Middle frontal gyrus (tissue), 1 donor: ENCODE results near the gene TP53BP2.
"Not testable (repeated sequence)": the region's sequence is repeated elsewhere in the genome, so short reads cannot be mapped to it uniquely, and the experiment has no call there.

Experiments used
- DNase-seq: peaks from one replicate; pipeline ENCODE4 v3.0.0-alpha.2; 2015; ENCODE audit warnings: low spot score; ENCODE audit errors: extremely low spot score

TP53BP2 gene

GRCh38 chr1:223831755-223832636 lies 13.8 kb downstream of the TP53BP2 start:
- DNase-seq, result no peak

- no peak for DNase-seq
Observed at GRCh38 chr1:223829678-223830077, 16.1 kb downstream of the TP53BP2 start.

GRCh38 chr1:223828162-223828848 lies 17.4 kb downstream of the TP53BP2 start:
- DNase-seq, result no peak

GRCh38 chr1:223827193-223827663 lies 18.5 kb downstream of the TP53BP2 start:
- no peak for DNase-seq

GRCh38 chr1:223825767-223826748 lies 19.7 kb downstream of the TP53BP2 start:
- no peak for DNase-seq

GRCh38 chr1:223824712-223825111 lies 21.0 kb downstream of the TP53BP2 start:
- no peak for DNase-seq

- no peak for DNase-seq
Observed at GRCh38 chr1:223824287-223824686, 21.5 kb downstream of the TP53BP2 start.

GRCh38 chr1:223820971-223821370 lies 24.8 kb downstream of the TP53BP2 start:
- no peak for DNase-seq

GRCh38 chr1:223820515-223820858 lies 25.3 kb downstream of the TP53BP2 start:
- no peak for DNase-seq

- DNase-seq, result no peak
Observed at GRCh38 chr1:223819730-223820514, 25.8 kb downstream of the TP53BP2 start.

- DNase-seq, result not testable (repeated sequence)
Observed at GRCh38 chr1:223817265-223817664, 28.5 kb downstream of the TP53BP2 start.

- no peak for DNase-seq
Observed at GRCh38 chr1:223815865-223816264, 29.9 kb downstream of the TP53BP2 start.

GRCh38 chr1:223815020-223815853 lies 30.5 kb downstream of the TP53BP2 start:
- no peak for DNase-seq

- DNase-seq, result no peak
Observed at GRCh38 chr1:223813645-223814044, 32.1 kb downstream of the TP53BP2 start.

- no peak for DNase-seq
Observed at GRCh38 chr1:223811634-223812101, 34.1 kb downstream of the TP53BP2 start.

- DNase-seq, result no peak
Observed at GRCh38 chr1:223810586-223810985, 35.2 kb downstream of the TP53BP2 start.

GRCh38 chr1:223809905-223810304 lies 35.8 kb downstream of the TP53BP2 start:
- DNase-seq, result not testable (repeated sequence)

GRCh38 chr1:223803211-223803610 lies 42.5 kb downstream of the TP53BP2 start:
- DNase-seq, result no peak

GRCh38 chr1:223802602-223803001 lies 43.1 kb downstream of the TP53BP2 start:
- no peak for DNase-seq

- no peak for DNase-seq
Observed at GRCh38 chr1:223802032-223802431, 43.7 kb downstream of the TP53BP2 start.
